GM19238 (cell line): ENCODE measurements around the gene MPZL1.
"Not testable (repeated sequence)": the region's sequence is repeated elsewhere in the genome, so short reads cannot be mapped to it uniquely, and the experiment has no call there.

Experiments used
- DNase-seq: peaks from one replicate; pipeline ENCODE4 v3.0.0; 2011; ENCODE audit warnings: low spot score; ENCODE audit not compliant: insufficient read length

MPZL1 gene

DNA sequence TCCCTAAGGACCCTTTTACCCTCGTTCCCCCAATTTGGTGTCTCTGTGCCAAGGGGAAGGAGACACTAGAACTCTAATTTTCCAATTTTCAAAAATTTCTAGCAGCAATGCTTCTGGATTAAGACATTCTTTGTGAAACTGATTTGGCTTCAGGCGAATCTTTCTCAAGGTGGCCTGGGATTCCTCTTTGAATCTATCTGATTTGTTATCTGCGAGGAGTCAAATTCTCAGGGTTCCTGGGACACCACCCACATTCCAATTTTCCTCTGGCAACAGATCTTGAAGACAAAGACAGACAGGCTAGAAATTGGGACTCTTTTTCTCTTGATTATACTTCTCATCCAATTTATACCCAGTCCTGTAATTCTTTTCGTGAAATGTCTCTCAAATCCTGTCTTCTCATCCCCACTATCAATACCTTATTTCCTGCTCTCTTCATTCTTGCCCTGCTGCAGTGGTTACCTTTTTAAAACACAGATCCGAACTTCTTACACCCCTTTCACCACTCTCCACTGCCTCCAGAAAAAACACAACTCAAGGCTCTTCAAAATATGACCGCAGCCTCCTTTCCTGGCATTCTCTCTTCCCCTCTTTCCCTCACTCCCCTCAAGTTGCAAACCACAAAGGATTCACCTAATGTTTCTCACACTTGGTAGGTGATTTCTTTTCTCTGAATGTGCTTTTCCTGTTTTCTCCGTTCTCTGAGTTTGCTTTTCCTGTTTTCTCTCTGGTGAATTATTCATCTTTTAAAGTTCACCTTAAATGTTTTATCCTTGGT, 2.7 kb upstream of the MPZL1 start:
- no peak for DNase-seq

DNA sequence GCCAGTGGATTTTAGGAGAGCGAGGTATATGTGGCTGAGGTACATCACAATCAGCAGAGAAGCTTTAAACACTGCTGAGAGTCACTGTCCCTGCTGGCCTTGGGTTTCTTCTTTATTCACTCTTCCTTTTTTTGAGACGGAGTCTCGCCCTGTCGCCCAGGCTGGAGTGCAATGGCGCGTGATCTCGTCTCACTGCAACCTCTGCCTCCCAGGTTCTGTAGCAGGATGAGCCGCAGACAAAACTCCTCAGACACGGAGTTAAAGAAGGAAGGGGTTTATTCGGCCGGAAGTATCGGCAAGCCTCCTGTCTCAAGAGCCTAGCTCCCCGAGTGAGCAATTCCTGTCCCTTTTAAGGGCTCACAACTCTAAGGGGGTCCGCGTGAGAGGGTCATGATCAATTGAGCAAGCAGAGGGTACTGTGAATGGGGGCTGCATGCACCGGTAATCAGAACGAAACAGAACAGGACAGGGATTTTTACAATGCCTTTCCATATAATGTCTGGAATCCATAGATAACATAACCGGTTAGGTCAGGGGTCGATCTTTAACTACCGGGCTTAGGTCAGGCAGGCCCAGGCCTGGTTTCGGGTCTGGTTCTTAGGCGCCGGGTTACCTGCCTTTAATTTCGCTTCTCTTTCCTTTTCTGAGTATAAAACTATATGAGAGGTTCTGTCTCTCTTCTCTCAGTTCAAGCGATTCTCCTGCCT, 1.9 kb upstream of the MPZL1 start:
- not testable (repeated sequence) for DNase-seq

DNA sequence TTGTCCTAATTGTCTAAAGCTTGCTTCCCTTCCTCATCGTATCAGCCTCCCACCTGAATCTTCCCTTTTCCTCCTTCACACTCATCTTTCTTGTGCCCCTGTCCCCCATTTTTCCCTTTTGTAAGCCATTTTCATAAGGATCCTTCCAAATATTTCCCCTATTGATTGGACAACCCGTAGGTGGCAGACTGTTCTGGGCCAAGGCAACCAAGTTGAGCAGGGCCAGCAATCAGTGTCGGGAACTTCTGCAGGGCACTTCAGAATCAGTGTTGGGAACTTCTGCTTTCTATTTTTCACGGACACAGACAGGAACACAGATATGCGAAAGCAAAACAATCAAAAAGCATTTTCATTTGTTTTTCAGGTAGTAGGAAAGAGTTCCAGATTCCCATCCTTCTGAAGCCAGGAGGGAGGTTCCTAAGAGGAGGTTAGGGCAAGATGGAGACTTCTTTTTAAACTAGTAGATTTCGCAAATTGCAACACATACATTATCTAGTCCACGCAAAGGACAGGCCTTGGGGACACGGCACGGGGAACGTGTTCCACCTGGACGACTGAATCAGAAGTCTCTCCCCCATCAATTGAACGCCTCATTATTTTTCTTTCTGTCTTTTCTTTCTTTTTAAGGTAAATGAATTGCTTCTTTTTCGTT, 691 bp upstream of the MPZL1 start:
- no peak for DNase-seq

DNA sequence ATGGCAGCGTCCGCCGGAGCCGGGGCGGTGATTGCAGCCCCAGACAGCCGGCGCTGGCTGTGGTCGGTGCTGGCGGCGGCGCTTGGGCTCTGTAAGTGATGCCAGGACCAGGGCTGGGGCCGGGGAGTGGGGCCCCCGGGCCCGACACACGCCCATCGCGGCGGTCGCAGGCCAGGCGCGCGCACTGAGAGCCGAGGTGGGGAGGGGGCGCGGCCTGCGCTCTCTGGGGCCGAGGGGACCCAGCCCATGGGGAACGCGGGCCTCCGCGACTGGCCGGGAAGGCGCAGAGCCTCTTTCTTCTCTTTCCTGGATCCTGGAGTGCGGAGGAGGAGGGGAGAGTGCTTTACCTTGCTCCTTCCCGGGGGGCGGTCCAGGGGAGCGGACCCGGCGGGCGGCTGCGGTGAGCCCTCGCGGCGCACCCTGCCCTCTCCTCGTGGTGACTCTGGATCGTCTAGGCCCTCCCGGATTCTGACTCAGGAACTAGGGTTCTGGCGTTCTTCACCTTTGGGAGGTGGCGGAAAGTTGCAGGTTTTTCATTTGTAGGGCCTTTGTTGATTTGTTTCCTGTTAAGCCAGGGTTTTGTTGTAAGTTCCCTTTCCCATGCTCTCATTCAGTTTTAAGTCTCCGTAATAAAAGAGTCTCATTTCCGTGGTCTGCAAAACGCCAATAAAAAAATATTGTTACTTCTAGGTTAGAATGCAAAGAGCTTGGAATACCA, 529 bp downstream of the MPZL1 start:
- DNase-seq, result no peak

DNA sequence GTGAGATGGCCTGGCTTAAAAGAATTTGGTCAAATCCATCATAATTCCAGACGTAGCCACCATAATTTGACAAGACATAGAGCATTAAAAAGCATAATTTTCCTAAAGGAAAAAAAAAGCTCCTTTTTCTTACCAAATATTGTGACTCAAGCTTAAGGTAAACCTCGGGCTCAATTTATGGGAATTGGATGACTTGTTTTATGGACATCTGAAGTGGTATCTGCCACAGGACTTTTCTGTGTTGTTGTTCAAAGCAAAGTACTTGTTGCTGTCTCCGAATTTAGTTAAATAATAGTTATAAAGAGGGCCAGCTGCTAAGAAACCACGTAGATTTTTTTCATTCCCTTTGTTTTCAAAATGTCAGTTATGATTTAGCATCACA, 1.1 kb downstream of the MPZL1 start:
- DNase-seq, result no peak

DNA sequence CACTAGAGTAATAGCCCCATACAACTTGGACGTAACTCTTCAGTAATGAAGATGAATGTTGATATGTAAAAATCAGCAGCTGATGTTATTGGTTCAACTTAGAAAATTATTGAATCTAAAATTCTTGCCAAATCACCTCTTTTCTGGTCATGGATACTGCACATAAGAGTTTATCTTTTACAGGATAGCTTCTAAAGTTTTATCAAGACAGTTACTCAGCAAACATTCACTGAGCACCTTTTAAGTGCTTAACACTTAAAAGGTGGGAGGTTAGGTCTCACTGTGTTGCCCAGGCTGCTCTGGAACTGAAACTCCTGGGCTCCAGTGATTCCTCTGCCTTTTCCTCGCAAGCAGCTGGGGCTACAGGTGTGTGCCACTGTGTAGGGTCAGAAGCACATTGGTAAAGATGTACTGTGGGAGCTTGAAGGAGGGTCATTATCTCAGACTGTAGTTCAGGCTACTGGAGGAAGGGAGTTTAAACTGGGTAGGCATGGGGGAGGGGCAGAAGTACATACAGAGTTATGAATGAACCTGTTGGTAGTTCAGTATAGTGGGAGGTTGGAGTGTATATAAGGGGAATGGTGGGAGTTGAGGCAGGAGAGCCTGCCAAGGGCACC, 2.0 kb downstream of the MPZL1 start:
- DNase-seq, result no peak

DNA sequence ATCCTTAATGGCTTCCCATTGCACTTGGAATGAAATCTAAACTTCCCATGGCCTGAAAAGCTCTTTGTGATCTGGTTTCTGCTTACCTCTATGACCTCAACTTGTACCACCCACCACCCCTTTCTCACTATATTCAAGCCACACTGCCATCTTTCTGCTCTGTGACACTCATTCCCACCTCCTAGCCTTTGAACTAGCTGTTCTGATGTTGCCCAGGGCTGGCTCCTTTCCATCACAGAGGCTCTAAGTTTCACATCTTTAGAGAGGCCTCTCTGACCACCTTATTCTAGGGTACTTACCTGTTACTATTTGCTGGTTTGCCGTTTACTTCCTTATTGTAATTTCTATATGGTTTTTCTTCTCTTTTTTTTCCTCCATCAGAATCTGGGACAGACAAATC, 4.2 kb downstream of the MPZL1 start:
- no peak for DNase-seq

DNA sequence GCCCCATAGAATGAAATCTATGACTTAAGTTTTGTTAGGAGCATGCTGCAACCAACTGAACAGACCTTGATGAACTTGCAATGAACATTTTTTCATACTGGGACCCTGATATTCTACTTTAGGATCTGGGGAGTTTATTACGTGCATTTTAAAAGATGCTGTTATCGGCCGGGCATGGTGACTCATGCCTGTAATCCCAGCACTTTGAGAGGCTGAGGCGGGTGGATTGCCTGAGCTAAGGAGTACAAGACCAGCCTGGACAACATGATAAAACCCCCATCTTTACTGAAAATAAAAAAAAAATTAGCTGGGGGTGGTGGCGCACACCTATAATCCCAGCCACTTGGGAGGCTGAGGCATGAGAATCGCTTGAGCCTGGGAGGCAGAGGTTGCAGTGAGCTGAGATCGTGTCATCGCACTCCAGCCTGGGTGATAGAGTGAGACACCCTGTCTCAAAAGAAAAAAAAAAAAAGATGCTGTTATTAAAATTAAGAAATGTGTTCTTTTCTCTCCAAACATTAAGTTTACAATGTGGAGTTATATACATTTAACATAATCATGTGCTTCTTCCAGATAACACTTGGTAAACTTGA, 7.1 kb downstream of the MPZL1 start:
- DNase-seq, result no peak

DNA sequence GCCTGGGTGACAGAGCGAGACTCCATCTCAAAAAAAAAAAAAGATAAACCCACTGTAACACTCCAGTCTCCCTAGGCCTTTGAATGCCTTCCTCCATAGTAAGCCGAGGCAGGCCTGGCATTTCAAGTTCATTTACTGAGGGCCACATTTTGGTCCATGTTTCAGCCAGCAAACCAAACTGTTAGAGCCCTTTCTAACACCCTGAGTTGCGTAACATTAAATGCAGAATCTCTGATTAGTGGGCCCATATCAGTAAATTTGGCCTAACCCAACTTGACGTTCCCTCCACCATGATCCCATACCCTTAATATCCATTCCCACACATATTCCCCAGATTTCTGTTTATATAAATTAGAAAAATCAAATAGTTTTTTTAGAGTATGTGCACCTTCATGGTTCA, 12.4 kb downstream of the MPZL1 start:
- no peak for DNase-seq

DNA sequence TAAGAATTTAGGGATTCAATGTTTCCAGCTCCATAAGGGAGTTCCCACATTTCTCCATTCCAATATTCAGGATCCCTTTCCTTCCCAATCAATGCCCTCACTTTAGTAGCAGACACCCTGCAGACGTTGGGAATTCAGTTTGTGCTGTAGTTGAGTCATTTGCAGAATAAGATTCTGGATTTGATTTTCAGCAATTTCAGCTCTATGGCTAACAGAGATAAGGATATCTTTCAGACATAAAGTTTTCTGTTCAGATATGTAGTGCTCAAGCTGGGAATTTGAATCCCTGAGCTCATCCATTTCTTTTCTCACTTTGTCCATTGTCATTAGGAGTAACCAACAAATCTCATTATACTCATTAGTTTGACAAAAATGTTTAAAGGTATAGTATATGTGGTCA, 13.1 kb downstream of the MPZL1 start:
- no peak for DNase-seq

DNA sequence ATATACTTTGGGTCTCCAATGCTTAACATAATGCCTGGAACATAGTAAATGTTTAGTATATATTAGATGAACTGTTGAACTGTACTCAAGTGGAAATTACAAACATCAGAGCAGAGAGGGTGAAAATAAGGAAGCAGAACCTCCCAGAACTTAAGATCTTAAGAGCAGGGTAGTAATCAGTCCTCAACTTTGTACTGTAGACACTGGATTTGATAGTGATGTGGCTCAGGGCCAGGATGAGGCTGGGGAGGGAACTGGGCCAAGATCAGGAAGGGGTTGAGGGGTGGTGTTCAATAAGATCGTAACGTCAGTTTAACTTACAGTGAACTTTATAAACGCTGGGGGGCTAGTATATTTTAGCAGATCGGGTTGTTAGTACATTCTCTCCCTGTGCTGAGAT, 15.4 kb downstream of the MPZL1 start:
- no peak for DNase-seq

DNA sequence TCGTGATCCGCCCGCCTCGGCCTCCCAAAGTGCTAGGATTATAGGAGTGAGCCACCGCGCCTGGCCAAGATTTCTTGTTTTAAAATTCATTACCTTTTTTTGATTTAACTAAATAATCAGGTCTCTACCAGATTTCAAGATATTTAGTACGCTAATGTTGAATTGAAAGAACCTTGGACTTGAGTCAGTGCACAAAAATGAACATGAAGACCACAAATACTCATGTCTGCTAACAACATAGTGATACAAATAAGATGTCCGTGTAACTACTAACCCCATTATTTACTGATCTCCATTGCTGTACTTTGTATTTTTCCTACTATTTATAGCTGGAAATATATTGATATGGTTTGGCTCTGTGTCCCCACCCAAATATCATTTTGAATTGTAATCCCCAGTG, 16.4 kb downstream of the MPZL1 start:
- DNase-seq, result no peak

DNA sequence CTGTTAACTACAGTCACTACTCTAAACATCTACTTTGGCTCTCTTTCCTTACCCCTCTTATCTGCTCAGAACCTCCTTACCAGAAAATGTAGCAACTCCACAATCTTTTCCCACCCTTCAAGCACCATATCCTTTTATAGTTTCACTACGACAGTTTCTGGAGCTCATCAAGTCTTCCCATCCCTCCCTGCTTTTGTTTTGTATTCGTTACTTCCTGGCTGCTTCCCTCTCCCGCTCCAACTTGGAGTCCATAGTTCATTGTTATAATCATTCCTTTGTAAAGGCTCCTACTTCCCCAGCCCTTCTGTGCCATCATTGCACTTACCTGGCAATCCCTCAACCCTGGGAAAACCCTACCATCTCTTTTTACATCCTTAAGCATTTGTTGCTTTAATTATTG, 18.0 kb downstream of the MPZL1 start:
- no peak for DNase-seq

DNA sequence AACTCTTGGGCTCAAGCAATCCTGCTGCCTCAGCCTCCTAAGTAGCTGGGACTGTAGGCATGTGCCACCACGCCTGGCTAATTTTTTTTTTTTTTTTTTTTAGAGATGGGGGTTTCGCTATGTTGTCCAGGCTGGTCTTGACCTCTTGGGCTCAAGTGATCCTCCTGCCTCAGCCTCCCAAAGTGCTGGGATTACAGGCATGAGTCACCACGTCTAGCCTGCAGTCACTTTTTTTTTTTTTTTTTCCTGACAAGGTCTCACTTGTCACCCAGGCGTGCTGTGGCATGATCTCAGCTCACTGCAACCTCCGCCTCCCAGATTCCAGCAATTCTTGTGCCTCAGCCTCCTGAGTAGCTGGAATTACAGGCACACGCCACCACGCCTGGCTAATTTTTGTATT, 19.3 kb downstream of the MPZL1 start:
- not testable (repeated sequence) for DNase-seq

DNA sequence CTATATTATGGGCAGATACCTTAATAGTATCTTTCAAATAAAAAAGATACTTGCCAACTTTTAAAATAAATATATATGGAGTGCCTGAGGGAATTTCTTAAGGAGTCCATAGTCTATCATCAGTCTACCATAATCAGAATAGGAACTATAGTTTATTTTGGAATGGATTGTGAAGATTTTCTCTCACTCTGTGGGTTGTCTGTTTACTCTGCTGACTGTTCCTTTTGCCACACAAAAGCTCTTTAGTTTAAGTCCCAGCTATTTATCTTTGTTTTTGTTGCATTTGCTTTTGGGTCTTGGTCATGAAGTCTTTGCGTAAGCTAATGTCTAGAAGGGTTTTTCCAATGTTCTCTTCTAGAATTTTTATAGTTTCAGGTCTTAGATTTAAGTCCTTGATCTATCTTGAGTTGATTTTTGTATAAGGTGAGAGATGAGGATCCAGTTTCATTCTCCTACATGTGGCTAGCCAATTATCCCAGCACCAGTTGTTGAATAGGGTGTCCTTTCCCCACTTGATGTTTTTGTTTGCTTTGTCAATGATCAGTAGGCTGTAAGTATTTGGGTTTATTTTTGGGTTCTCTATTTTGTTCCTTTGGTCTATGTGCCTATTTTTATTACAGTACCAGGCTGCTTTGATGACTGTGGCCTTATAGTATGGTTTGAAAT, 20.7 kb downstream of the MPZL1 start:
- not testable (repeated sequence) for DNase-seq

DNA sequence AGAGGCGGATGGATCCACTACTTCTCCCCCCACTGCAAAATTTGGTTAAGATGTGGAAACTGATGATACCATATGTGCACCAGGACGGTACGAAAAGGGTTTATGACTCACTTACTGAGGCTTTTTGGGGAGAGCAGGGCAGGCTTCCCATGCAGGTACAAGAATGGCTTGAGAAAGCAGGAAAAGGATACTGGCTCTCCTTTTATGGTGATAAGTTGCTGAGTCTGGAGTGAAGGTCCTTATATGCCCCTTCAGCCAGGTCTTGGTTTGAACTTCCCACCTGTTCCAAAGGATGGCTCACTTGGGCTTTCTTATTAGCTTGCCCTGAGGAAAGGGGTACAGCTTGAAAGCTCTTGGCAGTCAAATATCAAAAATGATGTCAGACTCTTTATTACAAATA, 23.1 kb downstream of the MPZL1 start:
- DNase-seq, result no peak

DNA sequence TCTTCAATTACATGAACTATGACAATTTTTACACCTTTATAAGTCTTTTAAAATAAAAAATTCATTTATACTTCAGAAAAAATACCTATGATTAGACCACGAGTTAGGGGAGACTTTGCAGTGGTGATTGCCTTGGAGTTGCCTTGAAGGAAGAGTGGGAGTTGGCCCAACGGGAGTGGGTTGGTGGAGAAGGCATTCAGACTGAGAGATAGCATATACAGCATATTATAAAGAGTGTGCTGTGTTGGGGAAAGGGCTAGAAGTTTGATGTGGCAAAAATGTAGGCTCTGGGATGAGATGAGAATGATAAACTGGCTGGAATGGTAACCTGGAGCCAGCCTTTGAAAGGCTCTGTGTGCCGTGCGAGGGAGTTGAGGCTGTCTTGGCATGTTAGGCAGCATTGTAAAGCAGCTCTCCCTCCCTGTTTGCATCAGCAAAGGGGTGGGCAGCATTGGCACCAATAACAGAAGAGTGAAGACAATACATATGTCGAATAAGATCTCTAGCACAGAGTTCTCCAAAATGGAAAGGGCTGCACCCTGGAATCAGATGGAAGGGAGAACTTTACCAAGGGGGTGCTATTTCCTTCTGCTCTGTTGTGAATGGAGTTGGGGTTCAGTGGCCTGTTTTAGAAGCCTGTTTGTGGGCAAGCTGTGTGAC, 24.4 kb downstream of the MPZL1 start:
- DNase-seq, result no peak

DNA sequence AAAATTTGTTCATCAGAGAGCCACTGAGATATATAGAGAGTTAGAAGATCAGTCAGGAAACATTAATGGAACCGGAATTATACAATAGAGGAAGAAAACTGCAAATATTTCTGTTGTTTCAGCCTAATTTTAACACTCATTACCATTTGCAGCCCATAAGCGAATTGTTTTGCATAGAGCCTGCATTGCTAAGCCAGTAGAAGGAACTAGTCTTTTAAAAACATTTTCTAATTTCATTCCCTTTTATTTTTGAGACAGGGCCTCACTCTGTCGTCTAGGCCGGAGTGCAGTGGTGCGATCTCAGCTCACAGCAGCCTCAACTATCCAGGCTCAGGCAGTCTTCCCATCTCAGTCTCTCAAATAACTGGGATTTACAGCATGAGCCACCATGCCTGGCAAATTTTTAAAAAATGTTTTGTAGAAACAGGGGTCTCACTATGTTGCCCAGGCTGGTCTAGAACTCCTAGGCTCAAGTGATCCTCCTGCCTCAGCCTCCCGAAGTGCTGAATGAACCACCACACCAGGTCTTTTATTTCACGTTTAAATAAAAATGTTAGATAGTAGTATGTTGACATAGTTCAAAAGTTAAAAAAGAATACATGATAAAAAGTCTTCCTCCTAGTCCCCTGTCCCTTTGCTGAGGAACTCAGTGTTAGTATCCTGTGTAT, 25.3 kb downstream of the MPZL1 start:
- no peak for DNase-seq

DNA sequence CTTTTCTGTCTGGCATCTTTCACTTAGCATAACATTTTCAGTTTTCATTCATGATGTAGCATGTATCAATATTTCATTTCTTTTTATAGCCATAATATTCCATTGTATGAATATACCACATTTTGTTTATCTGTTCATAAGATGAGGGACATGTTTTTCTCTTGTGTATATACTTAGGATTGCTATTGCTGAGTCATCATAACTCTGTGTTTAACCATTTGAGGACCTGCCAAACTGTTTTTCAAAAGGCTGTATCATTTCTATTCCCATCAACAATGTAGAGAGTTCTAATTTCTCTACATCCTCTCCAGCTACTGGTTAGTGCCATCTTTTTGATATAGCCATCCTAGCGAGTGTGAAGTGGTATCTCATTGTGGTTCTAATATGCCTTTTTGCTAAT, 26.2 kb downstream of the MPZL1 start:
- no peak for DNase-seq

DNA sequence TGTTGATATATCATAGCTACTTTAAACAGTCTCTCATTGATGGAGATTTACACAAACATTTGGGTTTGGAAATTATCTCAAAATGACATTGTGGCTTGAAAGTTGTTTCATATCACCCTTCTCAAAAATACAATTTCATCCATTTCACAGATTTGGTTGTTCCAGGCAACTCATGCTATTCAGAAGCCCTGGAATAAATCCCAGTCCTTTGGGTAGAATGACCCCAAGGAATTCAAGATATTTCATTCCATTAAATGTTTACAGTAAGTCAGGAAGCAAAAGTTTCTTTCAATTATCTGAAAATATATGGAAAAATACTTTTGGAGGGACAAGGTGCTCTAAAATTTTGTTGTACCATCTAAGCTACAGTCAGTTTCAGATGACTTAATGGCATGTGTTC, 27.1 kb downstream of the MPZL1 start:
- DNase-seq, result no peak
